Type B pancreatic cell (in vitro differentiated cells): ENCODE results near the gene NOP14. TPM values are rescaled to one million over a fixed set of nuclear protein-coding genes. Genes with fewer than 3 reads are reported as not detected.

Source experiments
- DNase-seq: peaks from one replicate; pipeline ENCODE4 v3.0.0; 2021; ENCODE audit warnings: mixed read lengths; ENCODE audit not compliant: unreplicated experiment; ENCODE audit errors: extremely low spot score
- H3K27ac Mint-ChIP-seq: 2 replicates; pipeline ENCODE4 v1.8.0; 2021; ENCODE audit warnings: mild to moderate bottlenecking, mixed read lengths
- H3K27me3 Mint-ChIP-seq: 2 replicates; pipeline ENCODE4 v1.8.0; 2021; ENCODE audit warnings: mixed read lengths
- H3K36me3 Mint-ChIP-seq: 2 replicates; pipeline ENCODE4 v1.8.0; 2021; ENCODE audit warnings: mixed read lengths
- H3K4me1 Mint-ChIP-seq: one replicate; pipeline ENCODE4 v1.8.0; 2021; ENCODE audit warnings: mixed read lengths; ENCODE audit not compliant: unreplicated experiment
- H3K4me3 Mint-ChIP-seq: 2 replicates; pipeline ENCODE4 v1.8.0; 2021; ENCODE audit warnings: mild to moderate bottlenecking, mixed read lengths
- H3K9me3 Mint-ChIP-seq: 2 replicates; pipeline ENCODE4 v1.8.0; 2021; ENCODE audit warnings: mixed read lengths
- CTCF ChIP-seq: fragments of 200-600 bp; sonication (generic); conservative IDR thresholded peaks from 2 replicates; pipeline ENCODE4 v1.5.0; 2021; ENCODE audit warnings: antibody characterized with exemption, mild to moderate bottlenecking
- total RNA-seq: library from RNA; stranded (reverse); gene quantifications from 2 replicates; pipeline ENCODE4 v1.2.1, GENCODE V29; 2021; ENCODE audit warnings: low replicate concordance

Gene NOP14
- total RNA-seq, 1 donor from 2014 or later: 33.8 TPM

- Mint-ChIP-seq H3K36me3 (peaks cover 3% of the 10 kb centered on the region), H3K9me3 (no peaks in the 10 kb centered on the region), H3K4me3 (no peak overlapping the region), H3K27ac (no peak overlapping the region), H3K4me1 (peaks cover 22% of the 10 kb centered on the region), H3K27me3 (no peaks in the 10 kb centered on the region)
- DNase-seq: no peak
- TF ChIP-seq CTCF: no peak
Measured at GRCh38 chr4:2937986-2938385, 25.2 kb downstream of the NOP14 start.

DNA sequence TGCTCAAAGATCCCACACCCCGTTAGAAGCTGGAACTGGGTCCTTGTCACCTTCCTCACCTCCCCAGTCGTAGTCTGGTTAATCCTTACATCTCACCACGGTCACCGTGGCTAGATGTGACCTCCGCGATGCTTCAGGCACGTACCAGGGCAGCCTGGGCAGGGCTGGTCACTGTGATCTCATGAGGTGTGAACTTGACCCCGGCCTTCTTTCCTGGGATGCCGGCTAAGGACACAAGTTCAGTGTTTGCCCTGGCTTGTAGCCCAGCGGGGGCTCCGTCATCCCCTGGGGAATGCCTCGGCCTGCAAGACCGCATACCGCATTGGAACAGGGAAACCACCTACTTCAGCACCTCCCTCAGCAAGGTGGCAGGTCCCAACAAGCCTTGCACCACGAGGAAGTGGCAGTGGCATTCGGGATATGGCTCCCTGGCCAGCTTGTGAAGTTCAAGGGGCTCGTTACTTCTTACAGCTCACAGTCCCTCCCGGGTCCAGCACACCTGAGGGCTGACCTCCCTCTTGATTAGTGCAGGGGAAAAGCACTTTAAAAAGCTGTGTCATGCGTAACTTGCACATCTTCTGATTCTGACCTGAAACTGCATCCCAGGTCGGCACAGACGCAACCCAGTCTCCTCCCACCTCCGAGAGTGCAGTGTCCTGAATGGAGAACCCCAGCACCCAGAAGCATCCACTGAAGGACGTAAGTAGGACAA, 25.9 kb downstream of the NOP14 start:
- H3K27ac Mint-ChIP-seq: peak overlapping the region; percentile 93
- TF ChIP-seq CTCF: no peak
- peaks cover 22% of the 10 kb centered on the region for H3K4me1 Mint-ChIP-seq
- H3K36me3 Mint-ChIP-seq: peaks cover 3% of the 10 kb centered on the region
- DNase-seq: no peak
- no peaks in the 10 kb centered on the region for H3K9me3 Mint-ChIP-seq
- peak overlapping the region; percentile 90 for H3K4me3 Mint-ChIP-seq
- H3K27me3 Mint-ChIP-seq: no peaks in the 10 kb centered on the region

GRCh38 chr4:2936773-2937145, 26.4 kb downstream of the NOP14 start:
- Mint-ChIP-seq H3K4me1 (peaks cover 22% of the 10 kb centered on the region), H3K27me3 (no peaks in the 10 kb centered on the region), H3K27ac (peak overlapping the region; percentile 93), H3K9me3 (no peaks in the 10 kb centered on the region), H3K4me3 (peak overlapping the region; percentile 90), H3K36me3 (peaks cover 3% of the 10 kb centered on the region)
- DNase-seq: no peak
- no peak for TF ChIP-seq CTCF

- Mint-ChIP-seq H3K27ac (peak overlapping the region; percentile 93), H3K4me3 (peak overlapping the region; percentile 90), H3K27me3 (no peaks in the 10 kb centered on the region), H3K4me1 (peaks cover 22% of the 10 kb centered on the region), H3K9me3 (no peaks in the 10 kb centered on the region), H3K36me3 (peaks cover 3% of the 10 kb centered on the region)
- no peak for DNase-seq
- no peak for TF ChIP-seq CTCF
Measured at GRCh38 chr4:2935762-2936743, 27.2 kb downstream of the NOP14 start.

- H3K9me3 Mint-ChIP-seq: no peaks in the 10 kb centered on the region
- H3K27me3 Mint-ChIP-seq: no peaks in the 10 kb centered on the region
- H3K27ac Mint-ChIP-seq: peak overlapping the region; percentile 93
- DNase-seq: peak; percentile 97
- peaks cover 3% of the 10 kb centered on the region for H3K36me3 Mint-ChIP-seq
- peak; percentile 34 for TF ChIP-seq CTCF
- peaks cover 22% of the 10 kb centered on the region for H3K4me1 Mint-ChIP-seq
- peak overlapping the region; percentile 90 for H3K4me3 Mint-ChIP-seq
Measured at GRCh38 chr4:2934813-2935761, 28.1 kb downstream of the NOP14 start.
